Dendritic cell treated with granulocyte-macrophage colony-stimulating factor and Interleukin-4, amounts not matched to agents 40 ng/mL and 50 ng/mL, for 4 days (primary cell): ENCODE data around the gene ABCB9.

Source experiments
- H3K27ac Mint-ChIP-seq: one replicate; pipeline ENCODE4 v1.8.0; 2022; ENCODE audit warnings: mild to moderate bottlenecking, mixed read lengths
- H3K27me3 Mint-ChIP-seq: one replicate; pipeline ENCODE4 v1.8.0; 2022; ENCODE audit warnings: mild to moderate bottlenecking, mixed read lengths
- H3K36me3 Mint-ChIP-seq: one replicate; pipeline ENCODE4 v1.8.0; 2022; ENCODE audit warnings: low read depth, mixed read lengths
- H3K4me1 Mint-ChIP-seq: one replicate; pipeline ENCODE4 v1.8.0; 2022; ENCODE audit warnings: low read depth, mixed read lengths
- H3K4me3 Mint-ChIP-seq: one replicate; pipeline ENCODE4 v1.8.0; 2022; ENCODE audit warnings: mild to moderate bottlenecking, moderate library complexity, mixed read lengths
- H3K9me3 Mint-ChIP-seq: one replicate; pipeline ENCODE4 v1.8.0; 2022; ENCODE audit warnings: mixed read lengths
- intact Hi-C: fragments of 100-400 bp; cut with micrococcal nuclease; formaldehyde crosslinking; loops from one replicate; pipeline ENCODE4 v1.15.0; 2022

ABCB9 gene

GRCh38 chr12:122999196-122999946 lies 33.1 kb upstream of the ABCB9 start:
- Mint-ChIP-seq H3K27ac (peak overlapping the region; percentile 45), H3K36me3 (no peaks in the 10 kb centered on the region), H3K9me3 (no peaks in the 10 kb centered on the region), H3K4me1 (no peaks in the 10 kb centered on the region), H3K4me3 (no peak overlapping the region), H3K27me3 (no peaks in the 10 kb centered on the region)
- intact Hi-C loops, result no loop called here

DNA sequence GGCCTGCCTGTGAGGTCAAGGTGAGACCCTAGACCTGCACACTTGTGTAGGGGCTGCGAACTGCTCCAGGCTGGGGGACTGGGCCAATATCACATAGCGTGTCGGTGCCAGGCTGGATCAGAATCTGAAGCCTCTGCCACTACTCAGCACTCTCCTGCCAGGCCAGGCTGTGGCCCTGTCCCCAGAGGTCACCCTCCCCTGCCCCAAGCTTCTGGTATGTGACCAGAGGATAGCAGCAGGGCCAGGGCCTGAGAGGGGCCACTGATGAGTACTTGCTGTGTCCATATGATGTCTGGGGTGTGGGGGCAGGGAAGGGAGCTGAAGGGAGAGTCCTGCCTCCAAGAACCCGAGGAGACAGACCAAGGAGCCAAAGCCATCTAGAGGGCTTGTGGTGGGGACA lies 32.1 kb upstream of the ABCB9 start:
- Mint-ChIP-seq H3K27ac (peak overlapping the region; percentile 15), H3K27me3 (no peaks in the 10 kb centered on the region), H3K4me3 (no peak overlapping the region), H3K9me3 (no peaks in the 10 kb centered on the region), H3K36me3 (no peaks in the 10 kb centered on the region), H3K4me1 (no peaks in the 10 kb centered on the region)
- intact Hi-C loops, result no loop called here

GRCh38 chr12:122997343-122998250 lies 31.3 kb upstream of the ABCB9 start:
- intact Hi-C loops, result no loop called here
- no peaks in the 10 kb centered on the region for H3K27me3 Mint-ChIP-seq
- H3K27ac Mint-ChIP-seq, result peak overlapping the region; percentile 15
- no peak overlapping the region for H3K4me3 Mint-ChIP-seq
- no peaks in the 10 kb centered on the region for H3K9me3 Mint-ChIP-seq
- no peaks in the 10 kb centered on the region for H3K36me3 Mint-ChIP-seq
- no peaks in the 10 kb centered on the region for H3K4me1 Mint-ChIP-seq

GRCh38 chr12:122996621-122997342 lies 30.5 kb upstream of the ABCB9 start:
- H3K27me3 Mint-ChIP-seq, result no peaks in the 10 kb centered on the region
- no peaks in the 10 kb centered on the region for H3K9me3 Mint-ChIP-seq
- H3K4me3 Mint-ChIP-seq, result no peak overlapping the region
- H3K36me3 Mint-ChIP-seq, result no peaks in the 10 kb centered on the region
- no peaks in the 10 kb centered on the region for H3K4me1 Mint-ChIP-seq
- intact Hi-C loops, result no loop called here
- no peak overlapping the region for H3K27ac Mint-ChIP-seq

- no peak overlapping the region for H3K27ac Mint-ChIP-seq
- no peak overlapping the region for H3K4me3 Mint-ChIP-seq
- H3K27me3 Mint-ChIP-seq, result no peaks in the 10 kb centered on the region
- intact Hi-C loops, result no loop called here
- no peaks in the 10 kb centered on the region for H3K4me1 Mint-ChIP-seq
- no peaks in the 10 kb centered on the region for H3K9me3 Mint-ChIP-seq
- no peaks in the 10 kb centered on the region for H3K36me3 Mint-ChIP-seq
Observed at GRCh38 chr12:122996188-122996601, 29.9 kb upstream of the ABCB9 start.

DNA sequence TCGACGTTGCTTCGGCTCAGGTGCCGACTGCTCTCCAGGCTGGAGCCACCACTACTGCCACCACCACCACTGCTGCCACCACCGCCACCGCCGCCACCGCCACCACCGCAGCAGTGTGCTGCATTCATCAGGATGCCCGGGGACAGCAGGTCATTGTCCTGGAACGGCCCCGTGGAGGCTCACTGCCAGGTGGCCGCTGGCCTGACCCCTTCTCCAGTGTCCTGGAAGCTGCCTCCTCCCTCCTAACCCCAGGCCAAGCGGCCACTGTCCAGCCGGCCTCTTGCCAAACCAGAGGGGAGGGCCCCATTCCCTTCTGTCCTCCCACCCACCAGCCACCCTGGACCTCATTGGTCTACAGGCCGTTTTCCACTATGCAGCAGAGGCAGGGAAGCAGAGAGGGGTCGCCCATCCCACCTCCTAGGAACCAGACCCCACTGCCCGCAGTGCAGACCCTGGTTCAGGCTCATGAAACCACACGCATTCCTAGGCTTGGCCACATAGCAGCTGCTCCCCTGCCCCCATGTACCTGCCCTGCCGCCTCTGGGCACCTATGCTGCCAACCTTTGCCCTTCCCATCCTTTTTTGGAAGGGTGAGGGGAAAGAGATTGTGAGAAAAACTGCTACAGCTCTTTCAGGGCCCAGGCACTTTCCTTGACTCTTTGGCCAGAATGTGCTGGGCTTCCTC lies 29.4 kb upstream of the ABCB9 start:
- intact Hi-C loops, result no loop called here
- H3K4me3 Mint-ChIP-seq, result no peak overlapping the region

GRCh38 chr12:122994781-122995502 lies 28.7 kb upstream of the ABCB9 start:
- Mint-ChIP-seq H3K9me3 (no peaks in the 10 kb centered on the region), H3K4me3 (no peak overlapping the region), H3K27ac (no peak overlapping the region), H3K36me3 (no peaks in the 10 kb centered on the region), H3K4me1 (no peaks in the 10 kb centered on the region), H3K27me3 (no peaks in the 10 kb centered on the region)
- intact Hi-C loops, result no loop called here

More for the DNA sequence above, 29.4 kb upstream of the ABCB9 start:
- Mint-ChIP-seq H3K9me3 (no peaks in the 10 kb centered on the region), H3K27me3 (no peaks in the 10 kb centered on the region), H3K36me3 (no peaks in the 10 kb centered on the region), H3K27ac (no peak overlapping the region), H3K4me1 (no peaks in the 10 kb centered on the region)

GRCh38 chr12:122994140-122994675 lies 27.9 kb upstream of the ABCB9 start:
- no peak overlapping the region for H3K4me3 Mint-ChIP-seq
- intact Hi-C loops, result no loop called here
- no peaks in the 10 kb centered on the region for H3K4me1 Mint-ChIP-seq
- H3K36me3 Mint-ChIP-seq, result no peaks in the 10 kb centered on the region
- no peaks in the 10 kb centered on the region for H3K9me3 Mint-ChIP-seq
- no peak overlapping the region for H3K27ac Mint-ChIP-seq
- no peaks in the 10 kb centered on the region for H3K27me3 Mint-ChIP-seq

GRCh38 chr12:122992386-122992785 lies 26.1 kb upstream of the ABCB9 start:
- intact Hi-C loops, result no loop called here
- Mint-ChIP-seq H3K36me3 (no peaks in the 10 kb centered on the region), H3K4me3 (no peak overlapping the region), H3K4me1 (no peaks in the 10 kb centered on the region), H3K27me3 (no peaks in the 10 kb centered on the region), H3K9me3 (no peaks in the 10 kb centered on the region), H3K27ac (no peak overlapping the region)

GRCh38 chr12:122991623-122992275 lies 25.5 kb upstream of the ABCB9 start:
- Mint-ChIP-seq H3K9me3 (no peaks in the 10 kb centered on the region), H3K4me3 (no peak overlapping the region), H3K4me1 (peaks cover 3% of the 10 kb centered on the region), H3K36me3 (no peaks in the 10 kb centered on the region), H3K27ac (no peak overlapping the region), H3K27me3 (no peaks in the 10 kb centered on the region)
- intact Hi-C loops, result no loop called here

DNA sequence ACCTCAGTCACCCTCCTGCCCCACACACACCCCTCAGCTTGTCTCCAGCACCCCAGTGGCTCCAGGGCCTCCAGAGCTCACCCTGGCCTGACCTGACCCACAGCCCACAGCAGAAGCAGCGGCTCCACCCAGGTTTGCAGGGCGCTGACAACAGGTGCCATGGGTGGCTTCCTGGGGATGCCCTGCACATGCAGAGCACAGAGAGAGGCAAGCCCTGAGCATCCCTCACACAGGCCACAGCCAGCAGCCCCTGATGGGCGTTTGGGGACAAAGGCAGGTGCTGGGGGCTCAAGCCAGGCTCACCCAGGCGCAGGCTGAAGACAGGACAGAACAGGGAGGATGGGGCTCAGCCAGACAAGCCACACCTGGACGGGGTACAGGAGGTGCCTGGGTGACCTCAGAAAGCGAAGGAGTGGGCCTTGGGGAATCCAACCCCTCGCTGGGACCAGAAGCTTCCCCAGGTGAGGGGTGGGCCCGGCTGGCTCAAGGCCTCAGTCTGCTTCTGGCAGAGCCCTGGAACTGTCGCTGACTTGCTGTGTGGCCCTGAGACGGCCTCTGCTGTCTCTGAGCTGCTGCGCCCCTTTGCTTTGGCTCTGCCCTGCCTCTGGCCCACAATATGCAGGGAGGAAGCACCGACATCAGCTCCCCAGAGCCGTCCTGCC lies 24.8 kb upstream of the ABCB9 start:
- Mint-ChIP-seq H3K4me3 (no peak overlapping the region), H3K27me3 (no peaks in the 10 kb centered on the region), H3K4me1 (peaks cover 9% of the 10 kb centered on the region), H3K9me3 (no peaks in the 10 kb centered on the region), H3K27ac (no peak overlapping the region), H3K36me3 (no peaks in the 10 kb centered on the region)
- intact Hi-C loops, result no loop called here

DNA sequence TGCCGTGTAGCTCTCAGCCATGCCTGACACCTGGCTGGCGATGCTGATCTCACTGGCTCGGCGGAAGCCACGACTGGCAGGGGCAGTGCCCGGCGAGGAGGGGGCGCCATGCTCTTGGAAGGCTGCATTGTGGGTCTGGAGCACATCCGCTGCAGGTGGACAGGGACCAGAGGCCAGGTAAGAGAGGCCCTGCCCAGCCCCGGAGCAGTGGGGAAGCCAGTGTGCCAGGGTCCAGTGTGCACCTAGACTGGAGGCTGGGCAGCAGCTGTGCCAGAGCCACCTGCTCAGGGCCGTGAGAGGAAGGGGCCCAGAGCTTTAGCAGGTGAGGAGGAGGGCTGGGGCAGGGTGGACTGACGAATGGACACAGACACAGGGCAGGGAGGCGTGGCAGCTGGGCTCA lies 24.3 kb upstream of the ABCB9 start:
- Mint-ChIP-seq H3K27me3 (no peaks in the 10 kb centered on the region), H3K27ac (no peak overlapping the region), H3K4me3 (no peak overlapping the region), H3K4me1 (peaks cover 10% of the 10 kb centered on the region), H3K36me3 (no peaks in the 10 kb centered on the region), H3K9me3 (no peaks in the 10 kb centered on the region)
- intact Hi-C loops, result no loop called here
